Dermis blood vessel endothelial cell (primary cell): Measurements from ENCODE around the gene STAT4. TPM values are rescaled to one million over a fixed set of nuclear protein-coding genes. Genes with fewer than 3 reads are reported as not detected.
"Not testable (repeated sequence)": the region's sequence is repeated elsewhere in the genome, so short reads cannot be mapped to it uniquely, and the experiment has no call there.

Experiments used
- DNase-seq: peaks from one replicate; pipeline ENCODE4 v3.0.0; 2010
- total RNA-seq: library from RNA; depleted of rRNA; stranded (reverse); fragments of >200 nt; gene quantifications from 2 replicates; pipeline ENCODE4 v1.2.3, GENCODE V29; 2014

STAT4 gene
- total RNA-seq, 1 donor from 2014 or later = 0.51 TPM

- no peak for DNase-seq
Observed at GRCh38 chr2:191012845-191013681, 137.7 kb downstream of the STAT4 start.

GRCh38 chr2:191012346-191012745 lies 138.4 kb downstream of the STAT4 start:
- no peak for DNase-seq

GRCh38 chr2:191010887-191011885 lies 139.6 kb downstream of the STAT4 start:
- no peak for DNase-seq

- DNase-seq = no peak
Observed at GRCh38 chr2:191009541-191010374, 141.0 kb downstream of the STAT4 start.

GRCh38 chr2:191008286-191008685 lies 142.5 kb downstream of the STAT4 start:
- no peak for DNase-seq

- no peak for DNase-seq
Observed at GRCh38 chr2:191006997-191007783, 143.6 kb downstream of the STAT4 start.

GRCh38 chr2:191006297-191006696 lies 144.5 kb downstream of the STAT4 start:
- DNase-seq = no peak

- DNase-seq = no peak
Observed at GRCh38 chr2:191003405-191004309, 147.1 kb downstream of the STAT4 start.

GRCh38 chr2:191001624-191002023 lies 149.2 kb downstream of the STAT4 start:
- DNase-seq = no peak

- no peak for DNase-seq
Observed at GRCh38 chr2:191001032-191001431, 149.8 kb downstream of the STAT4 start.

GRCh38 chr2:190999949-191000665 lies 150.7 kb downstream of the STAT4 start:
- no peak for DNase-seq

- DNase-seq = no peak
Observed at GRCh38 chr2:190999058-190999457, 151.7 kb downstream of the STAT4 start.

- no peak for DNase-seq
Observed at GRCh38 chr2:190997526-190998113, 153.2 kb downstream of the STAT4 start.

GRCh38 chr2:190996947-190997346 lies 153.8 kb downstream of the STAT4 start:
- no peak for DNase-seq

GRCh38 chr2:190996338-190996946 lies 154.4 kb downstream of the STAT4 start:
- DNase-seq = peak; percentile 74

GRCh38 chr2:190995315-190995714 lies 155.5 kb downstream of the STAT4 start:
- not testable (repeated sequence) for DNase-seq

GRCh38 chr2:190994148-190994547 lies 156.6 kb downstream of the STAT4 start:
- DNase-seq = no peak

GRCh38 chr2:190993292-190993643 lies 157.5 kb downstream of the STAT4 start:
- DNase-seq = no peak

GRCh38 chr2:190990132-190990531 lies 160.7 kb downstream of the STAT4 start:
- DNase-seq = no peak
